SK-N-SH (cell line): ENCODE results near the gene KRTAP12-4.

Source experiments
- RFX5 ChIP-seq: IDR thresholded peaks from 2 replicates; pipeline ENCODE4 v1.6.1; 2012; ENCODE audit warnings: mild to moderate bottlenecking, improper control_type of control experiment, low read length
- TCF12 ChIP-seq: IDR thresholded peaks from 2 replicates; pipeline ENCODE4 v1.4.0; 2012
- TF ChIP-seq, protein P1 (sequence below): fragments of 150-350 bp; IDR thresholded peaks from 2 replicates; pipeline ENCODE4 v1.6.1; 2017; ENCODE audit warnings: antibody characterized with exemption, low read length, low read depth, borderline replicate concordance

DNA sequence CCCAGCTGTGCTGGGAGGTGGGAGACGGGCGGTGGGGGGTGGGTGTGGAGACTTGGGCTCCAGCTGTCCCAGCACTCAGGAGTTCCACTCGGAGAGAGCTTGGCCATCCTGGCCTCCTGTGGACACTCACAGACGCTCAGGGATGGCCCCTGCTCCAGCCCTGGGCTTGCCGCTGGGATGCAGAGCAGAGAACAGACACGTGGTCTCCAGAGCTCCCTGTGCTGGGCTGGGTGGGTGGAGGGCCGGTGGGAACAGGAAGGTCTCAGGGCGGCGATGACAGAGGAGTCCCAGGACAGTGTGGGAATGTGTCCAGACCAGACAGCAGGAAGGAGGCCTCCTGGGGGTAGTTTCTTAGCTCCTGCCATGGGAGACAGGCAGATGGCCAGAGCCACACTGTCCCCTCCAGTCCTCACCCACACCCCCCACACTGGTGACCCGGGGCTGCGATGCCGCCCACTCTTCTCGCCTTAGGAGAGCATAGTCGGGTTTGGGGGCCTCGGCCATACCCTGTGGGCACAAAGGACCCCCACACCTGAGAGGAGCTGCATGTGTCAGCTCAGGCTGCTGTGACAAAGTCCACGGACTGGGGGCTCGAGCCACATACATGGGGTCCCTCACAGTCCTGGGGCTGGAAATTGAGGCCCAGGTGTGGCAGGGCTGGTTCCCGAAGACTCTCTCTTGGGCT is 25.6 kb downstream of the KRTAP12-4 start:
- no peak for TF ChIP-seq TCF12
- TF ChIP-seq RFX5: no peak
- TF ChIP-seq, protein P1, sequence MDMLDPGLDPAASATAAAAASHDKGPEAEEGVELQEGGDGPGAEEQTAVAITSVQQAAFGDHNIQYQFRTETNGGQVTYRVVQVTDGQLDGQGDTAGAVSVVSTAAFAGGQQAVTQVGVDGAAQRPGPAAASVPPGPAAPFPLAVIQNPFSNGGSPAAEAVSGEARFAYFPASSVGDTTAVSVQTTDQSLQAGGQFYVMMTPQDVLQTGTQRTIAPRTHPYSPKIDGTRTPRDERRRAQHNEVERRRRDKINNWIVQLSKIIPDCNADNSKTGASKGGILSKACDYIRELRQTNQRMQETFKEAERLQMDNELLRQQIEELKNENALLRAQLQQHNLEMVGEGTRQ: no peak
